Lung (tissue), 12 donors: Measurements from ENCODE around the gene NFIA. TPM values are rescaled to one million over a fixed set of nuclear protein-coding genes. Genes with fewer than 3 reads are reported as not detected.

Source experiments
- ATAC-seq: fragments of 200-7000 bp; cut with Tn5 transposase; one replicate; pipeline ENCODE4 v1.9.1; 2020; ENCODE audit warnings: moderate number of reproducible peaks; ENCODE audit not compliant: insufficient read depth, low FRiP score
- DNase-seq, 3 donors: peaks; one replicate each; pipeline ENCODE4 v3.0.0-alpha.2; 2013 to 2017
- H3K27ac ChIP-seq, 2 donors: one replicate each; pipeline ENCODE4 v1.5.1; 2013; ENCODE audit warnings: mild to moderate bottlenecking in 2 of 2, moderate library complexity in 2 of 2, control low read depth in 1 of 2, inconsistent platforms in 1 of 2, low read depth in 1 of 2, low read length in 1 of 2
- H3K27me3 ChIP-seq, 3 donors: one replicate each; pipeline ENCODE4 v1.5.1; 2013; ENCODE audit warnings: low read length in 2 of 3; ENCODE audit not compliant: control insufficient read depth in 3 of 3, insufficient read depth in 3 of 3
- H3K36me3 ChIP-seq, 4 donors: one replicate each; pipeline ENCODE4 v1.5.1; 2013; ENCODE audit warnings: low read length in 4 of 4, mild to moderate bottlenecking in 1 of 4, moderate library complexity in 1 of 4; ENCODE audit not compliant: control insufficient read depth in 4 of 4, insufficient read depth in 4 of 4
- H3K4me1 ChIP-seq, 5 donors: one replicate each; pipeline ENCODE4 v1.5.1; 2013; ENCODE audit warnings: low read length in 5 of 5, mild to moderate bottlenecking in 2 of 5, moderate library complexity in 1 of 5; ENCODE audit not compliant: control insufficient read depth in 5 of 5, insufficient read depth in 5 of 5
- H3K4me3 ChIP-seq: one replicate; pipeline ENCODE4 v1.5.1; 2013; ENCODE audit warnings: mild to moderate bottlenecking, control low read depth, moderate library complexity
- H3K9ac ChIP-seq, 2 donors: one replicate each; pipeline ENCODE4 v1.5.1; 2013; ENCODE audit warnings: low read length in 2 of 2, control low read depth in 1 of 2; ENCODE audit not compliant: insufficient read depth in 1 of 2
- H3K9me3 ChIP-seq, 4 donors: one replicate each; pipeline ENCODE4 v1.5.1; 2013; ENCODE audit warnings: low read length in 3 of 4, mild to moderate bottlenecking in 1 of 4, moderate library complexity in 1 of 4; ENCODE audit not compliant: control insufficient read depth in 4 of 4, insufficient read depth in 3 of 4
- CTCF ChIP-seq: IDR thresholded peaks from 2 replicates; pipeline ENCODE4 v1.5.1; 2012; ENCODE audit warnings: mild to moderate bottlenecking; ENCODE audit errors: control extremely low read depth, extremely low read depth
- WGBS, 2 donors: extraction: QIAGEN DNeasy Blood & Tissue Kit; methylation state at CpG; one replicate each; pipeline ENCODE4 v1.1.7; 2013; 5-methylcytosine and 5-hydroxymethylcytosine counted together
- polyA plus RNA-seq, 2 donors: library from polyadenylated mRNA; stranded (reverse); fragments of 200-250 nt; gene quantifications; one replicate each; pipeline ENCODE4 v1.2.1, GENCODE V29; 2013
- total RNA-seq, 2 donors: library from RNA; depleted of rRNA in 1 of 2; stranded (reverse); fragments of >200 nt in 1 of 2; gene quantifications; one replicate each; pipeline ENCODE4 v1.2.1, GENCODE V29; 2014 to 2021
- donor health status: control.
- donor health status: control.
- donor health status: Bipolar disorder and iron deficiency.
- donor health status: healthy.
- donor health status: DM: yes; HTN: yes; CAD: no.

Gene NFIA
- total and polyA plus RNA-seq, 4 donors: 3.0 to 63.4 (median 34.2) TPM

GRCh38 chr1:61387829-61388228 lies 305.5 kb downstream of the NFIA start:
- Histone ChIP-seq H3K27me3 (no peaks in the 10 kb centered on the region), H3K4me3 (no peak overlapping the region), H3K27ac (no peak overlapping the region), H3K4me1 (peaks cover 0 to 9% (median 5%) of the 10 kb centered on the region in 5 donors), H3K9me3 (peaks cover 0 to 5% (median 2%) of the 10 kb centered on the region in 4 donors), H3K9ac (no peak overlapping the region), H3K36me3 (peaks cover 7 to 37% (median 21%) of the 10 kb centered on the region in 4 donors)
- ATAC-seq (no peak), DNase-seq (no peak)
- 69 to 92% methylated on average over 3 of the region's 3 CpGs for WGBS, 2 donors
- no peak for TF ChIP-seq CTCF

GRCh38 chr1:61388566-61388965 lies 306.2 kb downstream of the NFIA start:
- Histone ChIP-seq H3K27me3 (no peaks in the 10 kb centered on the region), H3K4me1 (peaks cover 0 to 9% (median 5%) of the 10 kb centered on the region in 5 donors), H3K36me3 (peaks cover 4 to 32% (median 20%) of the 10 kb centered on the region in 4 donors), H3K4me3 (no peak overlapping the region), H3K9me3 (peaks cover 0 to 5% (median 2%) of the 10 kb centered on the region in 4 donors), H3K9ac (no peak overlapping the region), H3K27ac (no peak overlapping the region)
- no peak for ATAC-seq
- DNase-seq: no peak
- WGBS, 2 donors: 94 to 95% methylated on average over 1 of the region's 1 CpG
- no peak for TF ChIP-seq CTCF

- no peak for ATAC-seq
- Histone ChIP-seq H3K27me3 (no peaks in the 10 kb centered on the region), H3K4me1 (peaks cover 0 to 9% (median 5%) of the 10 kb centered on the region in 5 donors), H3K9me3 (peaks cover 0 to 5% (median 2%) of the 10 kb centered on the region in 4 donors), H3K4me3 (no peak overlapping the region), H3K9ac (no peak overlapping the region), H3K36me3 (peaks cover 4 to 31% (median 16%) of the 10 kb centered on the region in 4 donors), H3K27ac (no peak overlapping the region)
- 92 to 97% methylated on average over 3 of the region's 3 CpGs for WGBS, 2 donors
- TF ChIP-seq CTCF: no peak
- DNase-seq: no peak
Measured at GRCh38 chr1:61389194-61389925, 307.0 kb downstream of the NFIA start.
